ENCODE results near the gene AATK.

DNA sequence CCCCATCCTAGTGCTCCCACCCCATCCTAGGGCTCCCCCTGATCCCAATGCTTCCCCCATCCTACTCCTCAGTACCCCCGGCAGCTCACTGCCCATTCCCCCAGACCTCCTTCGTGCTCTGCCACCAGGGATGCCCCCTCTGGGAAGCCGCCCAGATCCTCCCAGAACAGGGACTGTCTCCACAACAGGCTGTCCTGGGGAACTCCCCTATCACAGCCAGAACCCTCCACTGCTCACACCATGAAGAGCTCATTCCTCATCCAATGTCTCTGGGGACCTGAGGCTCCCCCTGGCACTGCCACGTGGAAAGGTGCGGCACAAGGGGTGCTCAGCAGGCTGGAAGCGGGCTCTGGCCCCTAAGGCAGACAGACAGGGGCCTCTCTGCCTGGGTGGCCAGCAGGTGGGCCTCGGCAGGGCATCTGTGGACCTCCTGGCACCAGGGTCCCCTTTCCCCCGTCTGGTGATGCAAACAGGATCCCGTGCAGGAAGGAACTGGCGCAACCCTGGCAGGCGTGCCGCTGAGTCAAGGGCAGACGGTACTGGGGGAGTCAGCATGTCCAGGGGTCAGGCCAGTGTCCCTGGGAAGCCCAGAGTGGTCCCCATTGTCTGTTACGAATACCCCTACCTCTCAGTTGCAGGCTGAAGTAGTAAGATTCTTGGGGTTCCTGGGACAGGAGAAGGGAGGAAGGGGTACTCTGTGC, 15.5 kb downstream of the AATK start:
- no peak for TF ChIP-seq EZH2 (IDR thresholded peaks at IDR 0.05; ENCODE audit: low read length)
- TF ChIP-seq, protein P1, sequence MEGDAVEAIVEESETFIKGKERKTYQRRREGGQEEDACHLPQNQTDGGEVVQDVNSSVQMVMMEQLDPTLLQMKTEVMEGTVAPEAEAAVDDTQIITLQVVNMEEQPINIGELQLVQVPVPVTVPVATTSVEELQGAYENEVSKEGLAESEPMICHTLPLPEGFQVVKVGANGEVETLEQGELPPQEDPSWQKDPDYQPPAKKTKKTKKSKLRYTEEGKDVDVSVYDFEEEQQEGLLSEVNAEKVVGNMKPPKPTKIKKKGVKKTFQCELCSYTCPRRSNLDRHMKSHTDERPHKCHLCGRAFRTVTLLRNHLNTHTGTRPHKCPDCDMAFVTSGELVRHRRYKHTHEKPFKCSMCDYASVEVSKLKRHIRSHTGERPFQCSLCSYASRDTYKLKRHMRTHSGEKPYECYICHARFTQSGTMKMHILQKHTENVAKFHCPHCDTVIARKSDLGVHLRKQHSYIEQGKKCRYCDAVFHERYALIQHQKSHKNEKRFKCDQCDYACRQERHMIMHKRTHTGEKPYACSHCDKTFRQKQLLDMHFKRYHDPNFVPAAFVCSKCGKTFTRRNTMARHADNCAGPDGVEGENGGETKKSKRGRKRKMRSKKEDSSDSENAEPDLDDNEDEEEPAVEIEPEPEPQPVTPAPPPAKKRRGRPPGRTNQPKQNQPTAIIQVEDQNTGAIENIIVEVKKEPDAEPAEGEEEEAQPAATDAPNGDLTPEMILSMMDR (optimal IDR thresholded peaks at IDR 0.05 in 1 of 3, IDR thresholded peaks at IDR 0.05 in 1 of 3, conservative IDR thresholded peaks at IDR 0.05 in 1 of 3; ENCODE audit: extremely low read depth in 1 of 3, insufficient read depth in 2 of 3, low read length in 3 of 3), result no peak

Measured in keratinocyte (primary cell).